SK-N-MC (cell line): ENCODE measurements around the gene C2orf74.
"Not testable (repeated sequence)": the region's sequence is repeated elsewhere in the genome, so short reads cannot be mapped to it uniquely, and the experiment has no call there.

Experiments
- DNase-seq: peaks from one replicate; pipeline ENCODE4 v3.0.0-alpha.2; 2011; ENCODE audit warnings: low read depth, low spot score
- H3K27ac ChIP-seq: fragments of 200-600 bp; sonication (generic); 2 replicates; pipeline ENCODE4 v1.5.1; 2016; ENCODE audit warnings: mixed run types
- H3K36me3 ChIP-seq: fragments of 200-600 bp; sonication (generic); 2 replicates; pipeline ENCODE4 v1.6.1; 2017; ENCODE audit warnings: antibody characterized with exemption, low read length, mixed read lengths; ENCODE audit not compliant: insufficient read depth
- H3K4me3 ChIP-seq: fragments of 200-600 bp; sonication (generic); 2 replicates; pipeline ENCODE4 v1.5.1; 2016
- H3K9ac ChIP-seq: fragments of 200-600 bp; sonication (generic); 2 replicates; pipeline ENCODE4 v1.8.0; 2017; ENCODE audit warnings: mixed run types, mixed read lengths; ENCODE audit not compliant: insufficient read length
- H3K9me3 ChIP-seq: fragments of 200-600 bp; sonication (generic); 2 replicates; pipeline ENCODE4 v1.6.1; 2017; ENCODE audit warnings: low read depth, mild to moderate bottlenecking, antibody characterized with exemption, low read length, moderate library complexity, mixed read lengths
- EZH2 ChIP-seq: fragments of 200-600 bp; sonication (generic); IDR thresholded peaks from one replicate; pipeline ENCODE4 v1.6.1; 2017; ENCODE audit warnings: antibody characterized with exemption
- FOXP2 ChIP-seq: optimal IDR thresholded peaks from 2 replicates; pipeline ENCODE3; 2011; ENCODE audit warnings: mild to moderate bottlenecking, moderate library complexity; ENCODE audit not compliant: insufficient read depth; ENCODE audit errors: extremely low read length, control extremely low read depth
- POLR2AphosphoS5 ChIP-seq: IDR thresholded peaks from 2 replicates; pipeline ENCODE4 v1.6.1; 2012; ENCODE audit warnings: mild to moderate bottlenecking, low read depth, low read length, borderline replicate concordance

C2orf74 gene

GRCh38 chr2:61184263-61184662, 22.3 kb downstream of the C2orf74 start:
- no peak overlapping the region for H3K9ac ChIP-seq
- H3K9me3 ChIP-seq: no peaks in the 10 kb centered on the region
- TF ChIP-seq FOXP2 (no peak), EZH2 (no peak), POLR2AphosphoS5 (no peak)
- DNase-seq: no peak
- H3K4me3 ChIP-seq: no peak overlapping the region
- H3K36me3 ChIP-seq: peaks cover 86% of the 10 kb centered on the region
- H3K27ac ChIP-seq: no peak overlapping the region

GRCh38 chr2:61185231-61185728, 23.3 kb downstream of the C2orf74 start:
- no peak for DNase-seq
- Histone ChIP-seq H3K27ac (no peak overlapping the region), H3K36me3 (peaks cover 93% of the 10 kb centered on the region), H3K4me3 (no peak overlapping the region), H3K9ac (no peak overlapping the region), H3K9me3 (no peaks in the 10 kb centered on the region)
- TF ChIP-seq FOXP2 (no peak), EZH2 (no peak), POLR2AphosphoS5 (no peak)

- TF ChIP-seq POLR2AphosphoS5 (no peak), FOXP2 (no peak), EZH2 (no peak)
- peaks cover 87% of the 10 kb centered on the region for H3K36me3 ChIP-seq
- H3K4me3 ChIP-seq: no peak overlapping the region
- H3K9ac ChIP-seq: no peak overlapping the region
- no peaks in the 10 kb centered on the region for H3K9me3 ChIP-seq
- no peak for DNase-seq
- H3K27ac ChIP-seq: no peak overlapping the region
Observed at GRCh38 chr2:61187085-61187484, 25.1 kb downstream of the C2orf74 start.

GRCh38 chr2:61193670-61194561, 31.9 kb downstream of the C2orf74 start:
- no peak overlapping the region for H3K27ac ChIP-seq
- H3K36me3 ChIP-seq: peaks cover 24% of the 10 kb centered on the region
- H3K4me3 ChIP-seq: no peak overlapping the region
- DNase-seq: no peak
- H3K9ac ChIP-seq: no peak overlapping the region
- H3K9me3 ChIP-seq: no peaks in the 10 kb centered on the region
- TF ChIP-seq POLR2AphosphoS5 (no peak), FOXP2 (no peak), EZH2 (no peak)

- not testable (repeated sequence) for H3K9ac ChIP-seq, H3K4me3 ChIP-seq, H3K9me3 ChIP-seq, H3K27ac ChIP-seq, DNase-seq
- H3K36me3 ChIP-seq: peaks cover 17% of the 10 kb centered on the region
Observed at GRCh38 chr2:61194646-61195045, 32.7 kb downstream of the C2orf74 start.

- no peak overlapping the region for H3K4me3 ChIP-seq
- no peak for DNase-seq
- no peak for TF ChIP-seq POLR2AphosphoS5
- TF ChIP-seq FOXP2: no peak
- no peak for TF ChIP-seq EZH2
- peaks cover 9% of the 10 kb centered on the region for H3K36me3 ChIP-seq
- no peak overlapping the region for H3K27ac ChIP-seq
- no peaks in the 10 kb centered on the region for H3K9me3 ChIP-seq
- H3K9ac ChIP-seq: no peak overlapping the region
Observed at GRCh38 chr2:61196671-61197070, 34.7 kb downstream of the C2orf74 start.

GRCh38 chr2:61205132-61205531, 43.1 kb downstream of the C2orf74 start:
- Histone ChIP-seq H3K36me3 (peaks cover 64% of the 10 kb centered on the region), H3K9ac (no peak overlapping the region), H3K27ac (no peak overlapping the region), H3K9me3 (no peaks in the 10 kb centered on the region), H3K4me3 (no peak overlapping the region)
- TF ChIP-seq FOXP2 (no peak), POLR2AphosphoS5 (no peak)
- DNase-seq: no peak

GRCh38 chr2:61210332-61210981, 48.5 kb downstream of the C2orf74 start:
- no peak overlapping the region for H3K27ac ChIP-seq
- no peaks in the 10 kb centered on the region for H3K9me3 ChIP-seq
- H3K4me3 ChIP-seq: no peak overlapping the region
- no peak overlapping the region for H3K9ac ChIP-seq
- no peak for DNase-seq
- TF ChIP-seq POLR2AphosphoS5 (no peak), FOXP2 (no peak), EZH2 (no peak)
- H3K36me3 ChIP-seq: peaks cover 63% of the 10 kb centered on the region

GRCh38 chr2:61214171-61214570, 52.2 kb downstream of the C2orf74 start:
- Histone ChIP-seq H3K9me3 (no peaks in the 10 kb centered on the region), H3K36me3 (peaks cover 54% of the 10 kb centered on the region), H3K9ac (no peak overlapping the region), H3K4me3 (no peak overlapping the region), H3K27ac (no peak overlapping the region)
- TF ChIP-seq FOXP2 (no peak), EZH2 (no peak), POLR2AphosphoS5 (no peak)
- no peak for DNase-seq
